Measurements from ENCODE around the gene YIPF6.
"Not testable (repeated sequence)": the region's sequence is repeated elsewhere in the genome, so short reads cannot be mapped to it uniquely, and the experiment has no call there.

GRCh38 chrX:68557126-68557525 is 58.3 kb downstream of the YIPF6 start:
- TF ChIP-seq POLR2A (IDR thresholded peaks at IDR 0.05), result not testable (repeated sequence)
- TF ChIP-seq, protein P1, sequence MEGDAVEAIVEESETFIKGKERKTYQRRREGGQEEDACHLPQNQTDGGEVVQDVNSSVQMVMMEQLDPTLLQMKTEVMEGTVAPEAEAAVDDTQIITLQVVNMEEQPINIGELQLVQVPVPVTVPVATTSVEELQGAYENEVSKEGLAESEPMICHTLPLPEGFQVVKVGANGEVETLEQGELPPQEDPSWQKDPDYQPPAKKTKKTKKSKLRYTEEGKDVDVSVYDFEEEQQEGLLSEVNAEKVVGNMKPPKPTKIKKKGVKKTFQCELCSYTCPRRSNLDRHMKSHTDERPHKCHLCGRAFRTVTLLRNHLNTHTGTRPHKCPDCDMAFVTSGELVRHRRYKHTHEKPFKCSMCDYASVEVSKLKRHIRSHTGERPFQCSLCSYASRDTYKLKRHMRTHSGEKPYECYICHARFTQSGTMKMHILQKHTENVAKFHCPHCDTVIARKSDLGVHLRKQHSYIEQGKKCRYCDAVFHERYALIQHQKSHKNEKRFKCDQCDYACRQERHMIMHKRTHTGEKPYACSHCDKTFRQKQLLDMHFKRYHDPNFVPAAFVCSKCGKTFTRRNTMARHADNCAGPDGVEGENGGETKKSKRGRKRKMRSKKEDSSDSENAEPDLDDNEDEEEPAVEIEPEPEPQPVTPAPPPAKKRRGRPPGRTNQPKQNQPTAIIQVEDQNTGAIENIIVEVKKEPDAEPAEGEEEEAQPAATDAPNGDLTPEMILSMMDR (IDR thresholded peaks at IDR 0.05), result not testable (repeated sequence)

Measured in body of pancreas (tissue), 4 donors.